ENCODE results near the gene ZNF239.

GRCh38 chr10:43574906-43575305, 490 bp upstream of the ZNF239 start:
- no peak for TF ChIP-seq CTCF (IDR thresholded peaks at IDR 0.05; ENCODE audit: borderline replicate concordance, extremely low read depth, low read length, poor library complexity, severe bottlenecking)
- TF ChIP-seq EZH2 (IDR thresholded peaks at IDR 0.05; ENCODE audit: borderline replicate concordance, low read depth, low read length, severe bottlenecking) = no peak
